Limb (tissue), 2 donors: Measurements from ENCODE around the gene TADA1.
"Not testable (repeated sequence)": the region's sequence is repeated elsewhere in the genome, so short reads cannot be mapped to it uniquely, and the experiment has no call there.

ENCODE experiments used
- DNase-seq, 2 donors: peaks; one replicate each; pipeline ENCODE4 v3.0.0-alpha.2; 2016; ENCODE audit errors: extremely low spot score in 2 of 2

TADA1 gene

GRCh38 chr1:166844791-166845190 is 31.3 kb downstream of the TADA1 start:
- DNase-seq, result no peak

- DNase-seq, result no peak
Observed at GRCh38 chr1:166843769-166844596, 32.1 kb downstream of the TADA1 start.

GRCh38 chr1:166843322-166843721 is 32.7 kb downstream of the TADA1 start:
- DNase-seq, result no peak

- no peak for DNase-seq
Observed at GRCh38 chr1:166840309-166841274, 35.5 kb downstream of the TADA1 start.

- peak in 1 of 2 donors; percentile 71 for DNase-seq
Observed at GRCh38 chr1:166839600-166840308, 36.3 kb downstream of the TADA1 start.

- DNase-seq, result peak; percentile 85 to 91
Observed at GRCh38 chr1:166838766-166839599, 37.1 kb downstream of the TADA1 start, which contains the start of gene POGK. TSS of gene POGK (plus strand) at chr1:166839475. CDS start at chr1:166840957, 1,482 bp downstream.

GRCh38 chr1:166836733-166837132 is 39.3 kb downstream of the TADA1 start:
- DNase-seq, result no peak

GRCh38 chr1:166829762-166830161 is 46.3 kb downstream of the TADA1 start:
- not testable (repeated sequence) for DNase-seq

- no peak for DNase-seq
Observed at GRCh38 chr1:166827426-166827825, 48.6 kb downstream of the TADA1 start.

GRCh38 chr1:166822385-166822784 is 53.7 kb downstream of the TADA1 start:
- no peak for DNase-seq

- no peak for DNase-seq
Observed at GRCh38 chr1:166819974-166820373, 56.1 kb downstream of the TADA1 start.

GRCh38 chr1:166814611-166815010 is 61.5 kb downstream of the TADA1 start:
- DNase-seq, result no peak

GRCh38 chr1:166813508-166814223 is 62.4 kb downstream of the TADA1 start:
- no peak for DNase-seq

- no peak for DNase-seq
Observed at GRCh38 chr1:166811691-166812090, 64.4 kb downstream of the TADA1 start.

GRCh38 chr1:166808952-166809351 is 67.1 kb downstream of the TADA1 start:
- no peak for DNase-seq
